ENCODE results near the gene SV2B.

SV2B gene

GRCh38 chr15:91101608-91101920, 1.5 kb downstream of the SV2B start:
- Histone ChIP-seq H3K4me1 (ENCODE audit: control insufficient read depth, insufficient read depth, low read length) (0 out of 2 replicates have a peak, but pooled peaks cover 2% of the 10 kb centered on the region), H3K4me3 (ENCODE audit: low read depth, low read length) (no peak overlapping the region), H3K9me3 (ENCODE audit: control insufficient read depth, insufficient read depth, low read depth, low read length) (no peaks in the 10 kb centered on the region), H3K36me3 (ENCODE audit: control insufficient read depth in 2 of 2, insufficient read depth in 1 of 2, low read length in 2 of 2) (no peaks in the 10 kb centered on the region), H3K27ac (ENCODE audit: extremely low read depth, low read depth, low read length) (no peak overlapping the region)
- ChIA-PET POLR2A (no interaction called here), CTCF (interaction anchor here (0.6 to 1.5 kb wide), 3 partner anchors 69 to 1739 kb away, joined by 3 read pairs; no protein-coding TSS in a partner anchor)
- TF ChIP-seq ZNF561 (tag by site-specific recombination; IDR thresholded peaks at IDR 0.05; ENCODE audit: borderline replicate concordance), result no peak
- TF ChIP-seq SETDB1 (IDR thresholded peaks at IDR 0.05; ENCODE audit: insufficient read length, low read length), result no peak
- TF ChIP-seq ZNF48 (tag by site-specific recombination; IDR thresholded peaks at IDR 0.05), result no peak
- TF ChIP-seq ZBTB17 (tag by site-specific recombination; IDR thresholded peaks at IDR 0.05), result no peak
- no peak for TF ChIP-seq ZNF146 (tag by site-specific recombination; IDR thresholded peaks at IDR 0.05)
- TF ChIP-seq ZNF169 (tag by site-specific recombination; IDR thresholded peaks at IDR 0.05), result no peak
- TF ChIP-seq PRDM2 (tag by site-specific recombination; IDR thresholded peaks at IDR 0.05; ENCODE audit: borderline replicate concordance), result no peak
- TF ChIP-seq ZBTB10 (tag by site-specific recombination; IDR thresholded peaks at IDR 0.05), result no peak
- no peak for TF ChIP-seq HOXD13 (CRISPR knock-in tag; IDR thresholded peaks at IDR 0.05; ENCODE audit: borderline replicate concordance)
- no peak for TF ChIP-seq KLF8 (tag by site-specific recombination; IDR thresholded peaks at IDR 0.05)
- TF ChIP-seq ZNF664 (tag by site-specific recombination; IDR thresholded peaks at IDR 0.05), result no peak
- TF ChIP-seq ZNF792 (tag by site-specific recombination; IDR thresholded peaks at IDR 0.05), result no peak
- TF ChIP-seq ZBTB21 (tag by site-specific recombination; IDR thresholded peaks at IDR 0.05), result no peak
- no peak for TF ChIP-seq TRIM28 (IDR thresholded peaks at IDR 0.05; ENCODE audit: borderline replicate concordance, low read length)
- no peak for TF ChIP-seq REST (tag by site-specific recombination; IDR thresholded peaks at IDR 0.05)
- TF ChIP-seq, protein P1, sequence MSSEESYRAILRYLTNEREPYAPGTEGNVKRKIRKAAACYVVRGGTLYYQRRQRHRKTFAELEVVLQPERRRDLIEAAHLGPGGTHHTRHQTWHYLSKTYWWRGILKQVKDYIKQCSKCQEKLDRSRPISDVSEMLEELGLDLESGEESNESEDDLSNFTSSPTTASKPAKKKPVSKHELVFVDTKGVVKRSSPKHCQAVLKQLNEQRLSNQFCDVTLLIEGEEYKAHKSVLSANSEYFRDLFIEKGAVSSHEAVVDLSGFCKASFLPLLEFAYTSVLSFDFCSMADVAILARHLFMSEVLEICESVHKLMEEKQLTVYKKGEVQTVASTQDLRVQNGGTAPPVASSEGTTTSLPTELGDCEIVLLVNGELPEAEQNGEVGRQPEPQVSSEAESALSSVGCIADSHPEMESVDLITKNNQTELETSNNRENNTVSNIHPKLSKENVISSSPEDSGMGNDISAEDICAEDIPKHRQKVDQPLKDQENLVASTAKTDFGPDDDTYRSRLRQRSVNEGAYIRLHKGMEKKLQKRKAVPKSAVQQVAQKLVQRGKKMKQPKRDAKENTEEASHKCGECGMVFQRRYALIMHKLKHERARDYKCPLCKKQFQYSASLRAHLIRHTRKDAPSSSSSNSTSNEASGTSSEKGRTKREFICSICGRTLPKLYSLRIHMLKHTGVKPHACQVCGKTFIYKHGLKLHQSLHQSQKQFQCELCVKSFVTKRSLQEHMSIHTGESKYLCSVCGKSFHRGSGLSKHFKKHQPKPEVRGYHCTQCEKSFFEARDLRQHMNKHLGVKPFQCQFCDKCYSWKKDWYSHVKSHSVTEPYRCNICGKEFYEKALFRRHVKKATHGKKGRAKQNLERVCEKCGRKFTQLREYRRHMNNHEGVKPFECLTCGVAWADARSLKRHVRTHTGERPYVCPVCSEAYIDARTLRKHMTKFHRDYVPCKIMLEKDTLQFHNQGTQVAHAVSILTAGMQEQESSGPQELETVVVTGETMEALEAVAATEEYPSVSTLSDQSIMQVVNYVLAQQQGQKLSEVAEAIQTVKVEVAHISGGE (tag by site-specific recombination; conservative IDR thresholded peaks at IDR 0.05; ENCODE audit: low read depth), result no peak
- TF ChIP-seq ZNF701 (tag by site-specific recombination; IDR thresholded peaks at IDR 0.05), result no peak
- TF ChIP-seq ZNF132 (tag by site-specific recombination; IDR thresholded peaks at IDR 0.05; ENCODE audit: borderline replicate concordance), result no peak
- TF ChIP-seq ZNF292 (tag by site-specific recombination; IDR thresholded peaks at IDR 0.05; ENCODE audit: borderline replicate concordance, low read depth), result no peak
